ENCODE results near the gene VWC2L.

- no peak for TF ChIP-seq GABPA (IDR thresholded peaks at IDR 0.05 in 1 of 2, conservative IDR thresholded peaks at IDR 0.05 in 1 of 2)
- no peak for TF ChIP-seq CTCF (IDR thresholded peaks at IDR 0.05; ENCODE audit: low read depth, low read length, missing input control)
- TF ChIP-seq FOXA1 (IDR thresholded peaks at IDR 0.05): no peak
- TF ChIP-seq REST (IDR thresholded peaks at IDR 0.05): no peak
- TF ChIP-seq ATF3 (IDR thresholded peaks at IDR 0.05): no peak
- TF ChIP-seq MAX (IDR thresholded peaks at IDR 0.05): no peak
Observed at GRCh38 chr2:214482728-214483127, 71.9 kb downstream of the VWC2L start.
